Dedifferentiated amniotic fluid mesenchymal stem cell (primary cell): Measurements from ENCODE around the gene CD300A.

Source experiments
- DNase-seq: peaks from one replicate; pipeline ENCODE4 v3.0.0-alpha.2; 2016; ENCODE audit errors: extremely low spot score

Gene CD300A

DNA sequence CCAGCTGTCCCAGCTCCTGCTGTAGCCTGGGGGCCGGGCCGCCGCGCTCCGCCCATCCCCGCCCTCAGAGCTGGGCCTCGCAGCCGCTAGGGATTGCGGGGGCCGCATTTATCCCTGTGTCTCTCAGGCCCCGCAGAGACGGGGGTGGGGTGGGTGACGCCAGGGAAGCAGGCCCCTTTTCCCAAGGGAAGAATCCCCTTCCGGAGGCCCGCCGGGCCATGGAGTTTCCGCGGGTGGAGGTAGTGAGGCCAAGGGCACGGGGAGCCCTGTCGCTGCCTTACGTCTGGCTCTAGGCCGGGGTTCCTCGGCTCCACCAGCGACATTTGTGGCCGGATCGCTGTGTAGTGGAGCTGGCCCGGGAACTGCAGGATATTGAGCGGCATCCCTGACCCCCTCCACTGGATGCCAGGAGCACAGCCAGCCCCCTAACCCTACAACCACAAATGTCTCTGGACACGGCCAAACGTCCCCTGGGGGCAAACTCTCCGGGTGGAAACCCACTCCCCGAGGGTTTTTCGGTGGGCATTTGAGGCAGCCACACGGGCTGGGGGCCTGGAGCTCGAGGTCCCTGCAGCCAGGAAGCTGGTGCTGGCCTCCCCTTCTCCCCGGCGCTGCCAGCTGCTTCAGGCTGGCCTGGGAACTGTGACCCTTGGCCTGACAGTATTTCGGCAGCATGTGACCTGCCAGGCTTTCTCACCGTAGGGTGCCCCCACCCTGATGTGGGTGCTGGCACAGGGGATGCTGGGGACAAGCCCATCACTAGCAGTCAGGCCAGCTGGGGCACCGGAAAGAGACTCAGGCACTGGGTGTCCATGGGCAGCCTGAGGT, 12.0 kb upstream of the CD300A start:
- DNase-seq: peak; percentile 44

DNA sequence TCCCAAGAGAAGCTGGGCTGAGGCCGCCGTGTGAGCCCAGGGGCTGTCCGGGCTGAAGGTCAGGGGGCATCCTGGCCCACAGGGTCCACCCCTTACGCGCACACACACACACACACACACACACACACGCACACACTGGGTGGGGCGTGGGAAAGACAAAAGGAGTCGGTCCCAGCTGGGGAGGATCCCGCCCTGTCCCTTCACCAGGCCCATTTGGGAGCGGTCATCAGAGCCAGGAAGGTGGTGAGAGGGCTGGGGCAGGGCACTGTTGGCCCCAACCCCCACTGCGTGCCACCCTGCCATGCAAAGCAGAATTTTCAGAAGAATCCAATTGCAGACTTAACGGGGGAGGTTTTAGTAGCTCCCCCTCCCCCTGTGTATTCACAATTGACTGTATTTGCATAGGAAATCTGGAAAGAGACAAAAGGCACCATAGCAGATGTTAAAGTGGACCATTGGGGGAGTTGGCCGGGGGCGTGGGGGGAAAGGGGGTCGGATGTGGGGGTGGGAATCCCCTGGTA, 11.3 kb upstream of the CD300A start:
- no peak for DNase-seq

DNA sequence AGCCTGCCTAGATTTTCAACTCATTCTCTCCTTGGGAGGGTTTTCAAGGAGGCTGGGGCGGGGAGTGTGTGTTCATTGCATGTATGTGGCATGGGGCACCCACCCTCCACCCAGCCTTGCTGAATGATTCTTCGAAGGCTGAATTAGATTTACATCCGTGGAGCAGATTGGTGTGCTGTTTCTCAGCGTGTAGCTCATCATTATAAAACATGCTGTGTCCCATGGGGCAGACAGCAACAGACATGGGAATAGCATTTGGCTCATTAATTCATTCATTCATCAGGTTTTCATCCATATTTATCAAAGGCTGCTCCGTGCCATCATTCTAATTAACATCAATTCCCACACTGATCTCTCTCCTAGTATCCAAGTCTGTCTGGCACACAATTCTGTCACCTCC, 10.6 kb upstream of the CD300A start:
- DNase-seq: no peak

DNA sequence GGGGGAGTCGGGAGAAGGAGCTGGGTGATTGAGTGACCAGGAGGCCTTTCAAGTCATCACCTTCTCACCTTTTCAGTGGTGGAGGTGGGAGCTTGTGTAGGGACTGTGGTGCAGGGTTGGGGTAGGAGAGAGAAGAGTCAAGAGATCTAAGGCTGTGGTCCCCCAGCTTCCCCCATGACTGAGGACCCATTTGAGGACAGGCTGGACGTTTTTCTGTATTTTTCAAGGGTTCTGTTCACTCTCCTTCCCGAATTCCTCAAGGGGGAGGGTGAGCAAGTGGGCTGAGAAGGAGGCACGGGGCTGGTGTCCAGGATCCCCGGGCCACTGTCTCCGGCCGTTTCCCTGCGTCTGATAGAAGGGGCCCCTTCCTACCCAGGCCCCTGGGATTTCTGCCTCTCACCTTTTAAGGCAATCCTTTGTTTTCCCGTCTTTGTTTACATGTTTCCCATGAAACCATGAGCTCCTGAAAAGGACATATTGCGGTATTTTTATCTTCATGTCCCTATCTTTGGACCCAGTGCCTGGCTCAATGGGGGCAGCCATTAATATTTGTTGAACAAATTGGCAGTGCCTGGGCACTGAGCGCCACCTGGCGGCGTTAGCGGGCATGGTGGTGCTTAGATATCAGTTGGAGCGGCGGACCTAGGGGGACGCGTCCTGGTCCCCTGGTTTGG, 9.2 kb upstream of the CD300A start:
- peak; percentile 50 for DNase-seq

DNA sequence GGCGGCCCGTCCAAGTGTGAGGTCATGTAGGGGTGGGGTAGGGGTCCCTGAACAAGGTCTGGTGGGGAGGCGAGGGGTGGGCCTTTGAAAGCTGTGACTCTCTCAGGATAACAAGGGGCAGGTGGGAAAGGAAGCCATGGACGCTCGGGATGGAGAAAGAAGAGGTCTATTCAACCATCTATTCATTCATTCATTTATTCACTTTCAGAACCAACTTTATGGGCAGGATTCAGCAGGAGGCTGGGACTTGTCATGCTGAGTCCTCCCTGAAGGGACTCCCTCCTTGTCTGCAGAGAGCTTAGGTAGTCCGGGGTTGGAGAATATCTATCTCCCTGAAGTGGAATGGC, 8.6 kb upstream of the CD300A start:
- no peak for DNase-seq

DNA sequence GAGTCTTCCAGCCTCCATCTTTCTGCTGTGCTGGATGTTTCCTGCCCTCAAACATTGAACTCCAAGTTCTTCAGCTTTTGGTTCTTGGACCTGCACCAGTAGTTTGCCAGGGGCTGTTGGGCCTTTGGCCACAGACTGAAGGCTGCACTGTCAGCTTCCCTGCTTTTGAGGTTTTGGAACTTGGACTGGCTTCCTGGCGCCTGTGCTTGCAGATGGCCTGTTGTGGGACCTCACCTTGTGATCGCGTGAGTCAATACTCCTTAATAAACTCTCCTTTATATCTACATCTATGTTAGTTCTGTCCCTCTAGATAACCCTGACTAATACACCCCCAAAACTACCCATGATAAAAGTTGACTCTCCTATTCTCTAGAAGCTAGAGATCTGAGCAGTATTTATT, 7.6 kb upstream of the CD300A start:
- no peak for DNase-seq

DNA sequence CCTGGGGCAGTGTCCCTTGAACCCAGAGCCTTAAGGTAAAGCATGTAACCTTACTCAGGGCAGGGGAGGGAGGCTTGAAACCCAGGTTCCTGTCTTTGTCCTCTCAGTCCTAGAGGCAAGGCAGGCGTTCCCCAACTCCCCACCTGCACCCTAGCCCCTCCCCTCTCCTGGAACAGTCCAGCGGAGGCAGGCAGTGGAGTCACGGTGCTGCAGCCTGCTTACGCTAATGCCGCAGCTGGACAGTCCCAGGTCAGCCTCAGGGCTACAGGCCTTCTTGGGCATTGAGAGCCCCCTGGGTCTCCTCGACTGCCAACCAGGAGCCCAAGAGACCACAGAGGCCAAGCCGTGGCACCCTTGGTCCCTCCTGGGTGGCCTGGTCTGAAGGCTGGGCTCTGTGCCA, 6.8 kb upstream of the CD300A start:
- no peak for DNase-seq

DNA sequence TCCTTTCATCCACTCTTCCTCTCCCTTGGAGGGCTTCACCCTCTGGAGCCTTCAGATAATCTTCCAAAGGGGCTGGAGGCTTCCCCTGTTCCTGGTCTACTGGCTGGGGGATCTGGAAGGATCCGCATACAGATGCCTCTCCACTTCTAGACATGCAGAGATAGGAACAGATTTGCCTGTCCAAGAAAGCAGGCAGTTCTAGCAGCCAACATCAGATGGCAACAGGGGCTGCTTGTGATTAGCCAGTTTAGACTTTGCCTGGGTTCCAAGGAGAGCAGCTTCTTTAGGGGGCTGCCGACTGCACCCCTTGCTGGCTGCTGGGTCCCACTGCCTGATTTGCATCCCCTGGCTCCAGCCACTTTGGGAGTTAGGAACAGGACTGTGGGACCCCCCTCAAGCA, 6.2 kb upstream of the CD300A start:
- DNase-seq: no peak

DNA sequence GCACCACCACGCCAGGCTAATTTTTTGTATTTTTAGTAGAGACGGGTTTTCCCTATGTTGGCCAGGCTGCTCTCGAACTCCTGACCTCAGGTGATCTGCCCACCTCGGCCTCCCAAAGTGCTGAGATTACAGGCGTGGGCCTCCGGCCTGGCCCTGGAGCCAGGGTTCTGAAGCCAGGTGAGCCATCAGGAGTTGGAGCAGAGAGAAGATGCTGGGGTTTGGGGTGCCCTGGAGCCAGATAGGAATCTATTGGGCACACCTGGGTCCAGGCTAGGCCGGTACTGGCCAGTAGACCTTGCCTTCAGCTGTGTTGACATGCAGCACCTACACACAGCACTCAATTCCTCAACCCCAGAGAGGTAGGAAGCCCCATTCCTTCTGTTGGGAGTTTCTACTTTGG, 5.4 kb upstream of the CD300A start:
- DNase-seq: no peak

DNA sequence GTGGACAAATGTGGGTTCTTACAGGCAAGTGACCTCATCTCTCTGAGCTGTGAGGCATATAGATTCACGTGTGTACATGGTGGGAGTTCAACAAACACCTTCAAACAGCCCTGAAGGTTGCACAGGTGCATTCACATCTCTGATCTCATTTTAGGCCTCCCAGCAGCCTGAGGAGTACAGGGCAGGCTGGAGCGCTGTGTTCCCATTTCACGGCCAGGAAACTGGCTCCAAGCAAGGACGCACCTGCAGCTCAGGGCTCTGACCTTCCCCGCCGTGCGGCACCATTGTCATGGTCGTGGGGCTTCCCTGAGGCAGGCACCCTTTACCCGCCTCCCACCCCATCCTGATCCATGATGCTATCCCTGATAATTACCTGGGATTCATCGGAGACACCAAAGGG, 4.8 kb upstream of the CD300A start:
- DNase-seq: no peak

DNA sequence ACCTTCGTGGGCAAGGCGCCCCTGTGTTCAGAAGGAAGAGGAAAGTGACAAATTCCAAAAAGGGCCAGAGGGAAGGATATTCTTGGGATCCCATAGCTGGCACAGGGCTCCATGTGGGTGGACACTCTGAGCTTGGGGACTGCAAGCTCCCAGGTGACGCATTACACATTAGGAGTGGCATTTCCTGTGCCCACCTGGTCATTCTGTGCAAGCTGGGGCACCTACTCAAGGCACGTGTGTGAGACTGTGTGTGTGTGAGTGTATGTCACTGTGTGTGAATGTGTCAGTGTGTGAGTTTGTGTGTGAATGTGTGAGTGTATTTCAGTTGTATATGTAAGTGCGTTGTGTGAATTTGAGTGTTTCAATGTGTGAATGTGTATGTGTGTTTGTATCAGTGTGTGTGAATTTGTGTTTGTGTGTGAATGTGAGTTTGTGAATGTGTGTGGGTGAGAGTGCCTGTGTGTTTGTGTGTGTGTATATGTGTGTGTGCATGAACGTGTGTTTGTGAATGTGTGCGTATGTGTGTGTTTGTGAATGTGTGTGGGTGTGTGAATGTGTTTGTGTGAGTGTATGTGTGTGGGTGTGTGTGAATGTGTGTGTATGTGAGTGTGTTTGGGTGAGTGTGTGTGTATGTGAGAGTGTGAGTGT, 1.6 kb upstream of the CD300A start:
- no peak for DNase-seq

DNA sequence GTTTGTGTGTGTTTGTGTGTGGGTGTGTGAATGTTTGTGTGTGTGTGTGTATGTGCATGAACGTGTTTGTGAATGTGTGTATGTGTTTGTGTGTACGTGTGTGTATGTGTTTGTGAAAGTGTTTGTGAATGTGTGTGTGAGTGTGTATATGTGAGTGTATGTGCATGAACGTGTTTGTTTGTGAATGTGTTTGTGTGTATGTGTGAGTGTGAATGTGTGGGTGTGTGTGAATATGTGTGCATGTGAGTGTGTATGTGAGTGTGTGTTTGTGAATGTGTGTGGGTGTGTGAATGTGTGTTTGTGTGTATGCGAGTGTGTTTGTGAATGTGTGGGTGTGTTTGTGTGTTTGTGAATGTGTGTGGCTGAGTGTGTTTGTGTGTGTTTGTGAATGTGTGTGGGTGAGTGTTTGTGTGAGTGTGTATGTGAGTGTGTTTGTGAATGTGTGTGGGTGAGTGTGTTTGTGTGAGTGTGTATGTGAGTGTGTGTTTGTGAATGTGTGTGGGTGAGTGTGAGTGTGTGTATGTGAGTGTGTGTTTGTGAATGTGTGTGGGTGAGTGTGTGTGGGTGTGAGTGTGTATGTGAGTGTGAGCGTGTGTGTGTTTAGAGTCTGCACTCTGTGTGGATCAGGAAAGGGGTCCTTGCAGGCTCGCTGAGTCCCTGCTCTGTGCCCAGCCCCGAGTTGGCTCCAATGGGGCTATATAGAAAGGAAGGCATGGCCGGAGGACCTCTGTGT, 890 bp upstream of the CD300A start:
- no peak for DNase-seq

DNA sequence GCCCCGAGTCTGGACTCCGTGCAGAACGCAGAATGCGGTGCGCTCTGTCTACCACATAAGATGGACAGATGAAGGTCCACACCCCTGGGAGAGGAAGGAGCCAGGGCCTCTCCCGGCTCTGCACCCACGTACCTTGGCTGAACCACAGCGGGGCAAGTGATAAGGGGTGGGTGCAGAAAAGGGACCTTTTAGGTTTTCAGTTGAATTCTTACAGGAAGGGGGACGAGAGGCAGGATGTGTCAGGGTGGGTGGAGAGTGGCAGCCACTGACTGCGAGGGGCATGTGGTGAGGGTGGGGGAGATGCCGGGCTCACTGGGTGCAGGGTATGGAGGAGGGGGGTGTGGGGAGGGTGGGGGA, 372 bp downstream of the CD300A start:
- DNase-seq: no peak

DNA sequence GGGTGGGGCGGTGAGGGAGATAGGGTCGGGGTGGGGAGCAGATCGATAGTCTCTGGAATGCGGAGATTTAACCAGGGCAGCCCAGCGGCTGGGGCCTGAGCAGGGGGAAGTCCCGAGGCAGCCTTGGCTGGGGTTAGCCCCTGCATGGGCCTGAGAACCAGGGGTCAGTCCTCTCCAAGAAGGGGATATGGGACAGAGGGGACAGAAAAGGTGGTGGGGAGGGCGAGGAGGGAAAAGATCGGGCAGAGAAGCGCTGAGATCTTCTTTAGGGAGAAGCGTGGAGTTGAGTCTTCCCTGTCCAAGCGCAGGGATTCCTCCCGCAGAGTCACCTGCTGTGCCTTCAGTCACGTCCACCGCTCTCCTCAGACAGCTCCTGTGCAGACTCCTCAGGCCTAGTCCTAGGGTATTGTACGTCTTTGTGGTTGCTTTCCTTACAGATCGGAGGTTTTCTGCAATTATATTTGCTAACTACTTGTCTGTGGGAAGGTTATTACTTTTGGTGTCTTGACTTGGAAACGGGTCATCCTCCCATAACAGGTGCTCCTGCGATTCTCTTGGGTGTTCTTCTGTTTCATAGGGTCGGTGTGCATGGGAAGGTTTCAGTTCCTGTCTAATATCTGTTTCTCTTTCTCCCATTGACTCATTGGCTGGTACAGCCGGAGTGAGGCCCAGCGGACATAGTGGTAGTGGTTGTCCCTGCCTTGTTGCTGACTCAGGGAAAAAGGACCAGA, 952 bp downstream of the CD300A start:
- no peak for DNase-seq

DNA sequence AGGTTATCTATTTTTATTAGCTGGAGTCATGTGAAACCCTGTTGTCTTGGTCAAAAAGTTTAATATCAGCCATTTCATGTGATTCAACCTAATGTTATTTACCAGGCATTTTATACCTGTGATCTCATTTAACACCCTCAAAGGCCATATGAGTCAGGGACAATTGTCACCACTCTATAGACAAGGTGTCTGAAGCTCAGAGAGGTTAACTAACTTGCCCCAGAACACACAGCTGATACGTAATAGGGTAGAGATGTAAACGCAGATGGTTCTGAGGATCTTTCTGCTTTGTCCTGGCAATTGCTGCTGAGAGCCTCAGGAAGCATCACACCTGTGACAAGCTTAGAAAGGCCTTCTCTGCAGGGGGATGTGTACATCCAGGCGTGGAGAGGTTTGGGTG, 4.9 kb downstream of the CD300A start:
- no peak for DNase-seq

DNA sequence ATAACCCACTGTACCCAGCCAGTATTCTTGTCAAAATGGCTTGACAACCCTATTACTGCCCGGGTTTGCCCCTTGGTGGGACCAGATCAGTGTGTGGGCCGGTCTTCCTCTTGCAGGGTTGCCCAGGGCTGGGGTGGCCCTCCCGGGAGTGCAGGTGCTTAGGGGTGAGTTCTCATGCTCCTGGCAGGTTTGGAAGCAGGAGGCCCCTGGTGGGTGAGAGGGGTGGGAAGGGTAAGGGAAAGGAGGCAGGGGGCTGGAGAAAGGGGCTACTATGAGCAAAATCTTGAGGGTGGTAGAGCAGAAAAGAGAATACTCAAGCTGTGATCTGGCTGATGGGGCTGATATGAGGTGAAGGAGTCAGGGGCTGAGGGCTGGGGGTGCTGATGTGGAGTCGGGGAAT, 6.5 kb downstream of the CD300A start:
- no peak for DNase-seq

DNA sequence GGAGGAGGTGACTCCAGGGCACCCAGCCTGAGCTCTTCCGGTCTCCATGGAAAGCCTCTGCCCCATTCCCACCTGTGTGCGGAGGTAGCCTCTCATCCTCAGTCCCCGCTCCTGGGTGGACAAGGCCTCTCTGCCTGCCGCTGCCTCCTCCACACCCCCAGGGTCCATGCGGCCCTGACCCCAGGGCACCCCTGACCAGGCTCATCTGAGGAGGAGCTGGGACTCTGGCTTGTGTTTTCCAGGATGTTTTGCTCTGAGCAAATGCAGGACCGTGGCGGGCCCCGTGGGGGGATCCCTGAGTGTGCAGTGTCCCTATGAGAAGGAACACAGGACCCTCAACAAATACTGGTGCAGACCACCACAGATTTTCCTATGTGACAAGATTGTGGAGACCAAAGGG, 6.9 kb downstream of the CD300A start:
- DNase-seq: no peak

DNA sequence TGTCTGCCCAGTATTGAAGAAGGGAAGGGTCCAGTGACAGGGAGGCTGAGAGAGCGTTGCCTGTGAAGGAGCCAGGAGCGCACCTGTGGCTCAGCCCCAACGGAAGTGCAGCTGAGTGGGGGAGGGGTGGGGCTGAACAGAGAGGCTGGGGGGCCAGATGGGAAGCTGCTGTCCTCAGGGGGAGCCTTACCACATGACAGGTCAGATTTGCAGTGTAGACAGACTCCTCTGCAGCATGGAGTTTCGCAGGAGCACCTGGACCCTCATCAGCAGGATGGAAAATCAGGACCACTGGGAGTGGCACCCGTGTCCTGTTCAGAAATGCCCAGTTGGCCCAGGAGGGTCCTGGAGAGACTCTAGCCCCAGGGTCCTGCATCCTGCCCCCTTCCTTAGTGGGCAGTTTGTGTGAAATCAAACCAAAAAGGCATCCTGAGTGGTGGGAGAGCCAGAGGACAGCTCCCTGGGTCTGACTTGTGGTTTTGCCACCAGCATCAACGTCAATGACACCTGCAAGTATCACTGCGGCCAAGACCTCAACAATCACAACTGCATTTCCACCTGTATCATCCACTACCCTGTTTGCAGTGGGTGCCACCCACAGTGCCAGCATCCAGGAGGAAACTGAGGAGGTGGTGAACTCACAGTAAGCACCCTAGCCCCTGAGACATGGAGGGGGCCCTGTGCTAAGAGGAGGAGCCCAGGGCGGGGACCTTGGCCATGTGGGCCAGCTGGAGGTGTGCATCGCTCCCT, 7.8 kb downstream of the CD300A start:
- DNase-seq: no peak

DNA sequence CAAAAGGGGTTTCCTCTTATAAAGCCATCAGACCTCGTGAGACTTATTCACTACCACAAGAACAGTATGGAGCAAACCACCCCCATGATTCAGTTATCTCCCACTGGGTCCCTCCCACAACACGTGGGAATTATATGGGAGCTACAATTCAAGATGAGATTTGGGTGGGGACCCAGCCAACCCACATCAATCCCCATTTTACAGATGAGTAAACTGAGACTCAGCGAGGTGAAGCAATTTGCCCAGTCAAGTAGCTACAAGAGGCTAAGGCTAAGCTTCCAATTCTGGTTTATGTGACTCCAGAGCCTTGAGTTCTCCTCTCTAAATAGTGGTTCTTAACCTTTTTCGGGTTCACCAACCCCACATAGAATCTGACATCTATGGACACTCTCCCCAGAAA, 8.8 kb downstream of the CD300A start:
- DNase-seq: no peak

DNA sequence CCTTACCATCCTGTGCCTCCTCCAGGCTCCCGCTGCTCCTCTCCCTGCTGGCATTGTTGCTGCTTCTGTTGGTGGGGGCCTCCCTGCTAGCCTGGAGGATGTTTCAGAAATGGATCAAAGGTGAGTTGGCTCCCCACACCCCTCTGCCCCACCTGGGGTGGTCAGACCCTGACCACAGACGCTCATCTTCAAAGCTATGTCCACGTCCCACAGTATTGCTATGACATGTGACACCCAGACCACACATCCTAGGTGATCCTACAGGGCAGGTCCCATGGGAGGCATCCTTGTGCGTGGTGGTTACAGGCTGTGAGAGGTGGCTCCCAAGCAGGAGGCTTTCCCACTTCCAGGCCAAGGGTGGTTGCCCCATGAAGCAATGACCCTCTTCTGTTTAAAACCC, 11.0 kb downstream of the CD300A start:
- DNase-seq: no peak
